ENCODE results near the gene TBX3. TPM values are rescaled to one million over a fixed set of nuclear protein-coding genes. Genes with fewer than 3 reads are reported as not detected.

Gene TBX3
- polyA plus RNA-seq, 1 donor from 2014 or later = not detected

GRCh38 chr12:114671066-114671442 is 12.9 kb downstream of the TBX3 start:
- H3K36me3 Mint-ChIP-seq = no peaks in the 10 kb centered on the region
- H3K27ac Mint-ChIP-seq = no peak overlapping the region
- no peak overlapping the region for H3K4me3 Mint-ChIP-seq
- peaks cover 0 to 6% (median 0%) of the 10 kb centered on the region in 3 donors for H3K4me1 Mint-ChIP-seq
- peaks cover 0 to 2% (median 0%) of the 10 kb centered on the region in 3 donors for H3K9me3 Mint-ChIP-seq
- peaks cover 63% of the 10 kb centered on the region for H3K27me3 Mint-ChIP-seq

- no peak overlapping the region for H3K4me3 Mint-ChIP-seq
- no peaks in the 10 kb centered on the region for H3K36me3 Mint-ChIP-seq
- H3K27me3 Mint-ChIP-seq = peaks cover 60% of the 10 kb centered on the region
- H3K4me1 Mint-ChIP-seq = peaks cover 0 to 6% (median 0%) of the 10 kb centered on the region in 3 donors
- peaks cover 0 to 2% (median 0%) of the 10 kb centered on the region in 3 donors for H3K9me3 Mint-ChIP-seq
- H3K27ac Mint-ChIP-seq = no peak overlapping the region
These were observed 13.5 kb downstream of the TBX3 start for GRCh38 chr12:114670291-114670980.

- Mint-ChIP-seq H3K4me1 (peaks cover 0 to 6% (median 0%) of the 10 kb centered on the region in 3 donors), H3K36me3 (no peaks in the 10 kb centered on the region), H3K27ac (peak overlapping the region in 1 of 3 donors; percentile 10), H3K27me3 (peaks cover 58% of the 10 kb centered on the region), H3K4me3 (no peak overlapping the region), H3K9me3 (peaks cover 0 to 2% (median 0%) of the 10 kb centered on the region in 3 donors)
These were observed 14.3 kb downstream of the TBX3 start for GRCh38 chr12:114669401-114670290.

- Mint-ChIP-seq H3K9me3 (peaks cover 0 to 2% (median 0%) of the 10 kb centered on the region in 3 donors), H3K36me3 (no peaks in the 10 kb centered on the region), H3K27ac (no peak overlapping the region), H3K27me3 (peaks cover 63% of the 10 kb centered on the region), H3K4me3 (no peak overlapping the region), H3K4me1 (peaks cover 0 to 6% (median 0%) of the 10 kb centered on the region in 3 donors)
These were observed 15.1 kb downstream of the TBX3 start for GRCh38 chr12:114668886-114669288.

GRCh38 chr12:114668151-114668885 is 15.7 kb downstream of the TBX3 start:
- Mint-ChIP-seq H3K4me1 (peaks cover 0 to 6% (median 0%) of the 10 kb centered on the region in 3 donors), H3K27me3 (peaks cover 58% of the 10 kb centered on the region), H3K27ac (peak overlapping the region in 1 of 3 donors; percentile 12), H3K9me3 (peaks cover 0 to 2% (median 0%) of the 10 kb centered on the region in 3 donors), H3K4me3 (peak overlapping the region in 1 of 4 donors; percentile 52), H3K36me3 (no peaks in the 10 kb centered on the region)

GRCh38 chr12:114667669-114668150 is 16.3 kb downstream of the TBX3 start:
- H3K4me1 Mint-ChIP-seq = peaks cover 0 to 6% (median under 1%) of the 10 kb centered on the region in 3 donors
- H3K4me3 Mint-ChIP-seq = no peak overlapping the region
- H3K36me3 Mint-ChIP-seq = no peaks in the 10 kb centered on the region
- H3K27ac Mint-ChIP-seq = peak overlapping the region in 1 of 3 donors; percentile 12
- peaks cover 54% of the 10 kb centered on the region for H3K27me3 Mint-ChIP-seq
- peaks cover 0 to 2% (median 0%) of the 10 kb centered on the region in 3 donors for H3K9me3 Mint-ChIP-seq

- H3K4me1 Mint-ChIP-seq = peaks cover 0 to 6% (median 3%) of the 10 kb centered on the region in 3 donors
- H3K36me3 Mint-ChIP-seq = no peaks in the 10 kb centered on the region
- H3K9me3 Mint-ChIP-seq = peaks cover 0 to 2% (median 0%) of the 10 kb centered on the region in 3 donors
- peak overlapping the region in 1 of 3 donors; percentile 13 for H3K27ac Mint-ChIP-seq
- H3K4me3 Mint-ChIP-seq = no peak overlapping the region
- H3K27me3 Mint-ChIP-seq = peaks cover 49% of the 10 kb centered on the region
These were observed 17.0 kb downstream of the TBX3 start for GRCh38 chr12:114666746-114667668.

- H3K27me3 Mint-ChIP-seq = peaks cover 43% of the 10 kb centered on the region
- no peak overlapping the region for H3K27ac Mint-ChIP-seq
- no peaks in the 10 kb centered on the region for H3K36me3 Mint-ChIP-seq
- peak overlapping the region in 1 of 4 donors; percentile 17 for H3K4me3 Mint-ChIP-seq
- H3K4me1 Mint-ChIP-seq = peaks cover 0 to 6% (median 3%) of the 10 kb centered on the region in 3 donors
- H3K9me3 Mint-ChIP-seq = peaks cover 0 to 2% (median 0%) of the 10 kb centered on the region in 3 donors
These were observed 18.3 kb downstream of the TBX3 start for GRCh38 chr12:114665411-114666260.

- Mint-ChIP-seq H3K36me3 (no peaks in the 10 kb centered on the region), H3K27ac (no peak overlapping the region), H3K27me3 (peaks cover 35% of the 10 kb centered on the region), H3K9me3 (peaks cover 0 to 2% (median 0%) of the 10 kb centered on the region in 3 donors), H3K4me3 (no peak overlapping the region), H3K4me1 (peaks cover 0 to 6% (median 3%) of the 10 kb centered on the region in 3 donors)
These were observed 19.2 kb downstream of the TBX3 start for GRCh38 chr12:114664651-114665320.

GRCh38 chr12:114662512-114663177 is 21.3 kb downstream of the TBX3 start:
- H3K36me3 Mint-ChIP-seq = no peaks in the 10 kb centered on the region
- H3K4me1 Mint-ChIP-seq = peaks cover 0 to 4% (median 3%) of the 10 kb centered on the region in 3 donors
- no peak overlapping the region for H3K27ac Mint-ChIP-seq
- H3K4me3 Mint-ChIP-seq = no peak overlapping the region
- peaks cover 24% of the 10 kb centered on the region for H3K27me3 Mint-ChIP-seq
- peaks cover 0 to 2% (median 0%) of the 10 kb centered on the region in 3 donors for H3K9me3 Mint-ChIP-seq

GRCh38 chr12:114661245-114661644 is 22.7 kb downstream of the TBX3 start:
- no peaks in the 10 kb centered on the region for H3K36me3 Mint-ChIP-seq
- H3K4me1 Mint-ChIP-seq = peaks cover 0 to 3% (median 0%) of the 10 kb centered on the region in 3 donors
- no peak overlapping the region for H3K27ac Mint-ChIP-seq
- peaks cover 14% of the 10 kb centered on the region for H3K27me3 Mint-ChIP-seq
- H3K9me3 Mint-ChIP-seq = no peaks in the 10 kb centered on the region
- no peak overlapping the region for H3K4me3 Mint-ChIP-seq

- Mint-ChIP-seq H3K27ac (no peak overlapping the region), H3K36me3 (no peaks in the 10 kb centered on the region), H3K4me1 (peaks cover 0 to 3% (median 0%) of the 10 kb centered on the region in 3 donors), H3K27me3 (peaks cover 11% of the 10 kb centered on the region), H3K9me3 (no peaks in the 10 kb centered on the region), H3K4me3 (no peak overlapping the region)
These were observed 24.9 kb downstream of the TBX3 start for GRCh38 chr12:114659084-114659483.
